Measurements from ENCODE around the gene TSPYL6. TPM values are rescaled to one million over a fixed set of nuclear protein-coding genes. Genes with fewer than 3 reads are reported as not detected.
A peak's percentile ranks its signal among the peaks of the same experiment; 100 is the strongest.

TSPYL6 gene
- total RNA-seq, 2 donors from 2014 or later = not detected

- H3K36me3 Mint-ChIP-seq (ENCODE audit: low read depth) = no peaks in the 10 kb centered on the region
- H3K27me3 Mint-ChIP-seq (ENCODE audit: insufficient read depth) = peaks cover 88% of the 10 kb centered on the region
- H3K4me3 ChIP-seq (ENCODE audit: low read length) = peak overlapping the region; percentile 43
- no peak overlapping the region for H3K9ac ChIP-seq (ENCODE audit: extremely low read depth, low read length, poor library complexity, severe bottlenecking)
- no peak for TF ChIP-seq CTCF (conservative IDR thresholded peaks at IDR 0.05)
- WGBS, 2 experiments (ENCODE audit: insufficient coverage in 1 of 2, insufficient read length in 1 of 2) = 16 to 32% methylated on average over 3 to 23 of the region's 23 CpGs
- peak; percentile 53 for DNase-seq
- H3K4me3 Mint-ChIP-seq = no peak overlapping the region
- H3K4me1 ChIP-seq (ENCODE audit: control insufficient read depth, insufficient read depth, low read length) = peaks cover 5% of the 10 kb centered on the region
- no peak overlapping the region for H3K27ac Mint-ChIP-seq
- H3K4me1 Mint-ChIP-seq = peaks cover 12% of the 10 kb centered on the region
- H3K27ac ChIP-seq (ENCODE audit: low read depth, low read length) = no peak overlapping the region
- no peaks in the 10 kb centered on the region for H3K36me3 ChIP-seq (ENCODE audit: control insufficient read depth, insufficient read depth, low read length)
- no peaks in the 10 kb centered on the region for H3K9me3 ChIP-seq (ENCODE audit: control insufficient read depth, low read length)
- H3K27me3 ChIP-seq (ENCODE audit: control insufficient read depth, insufficient read depth, low read length, poor library complexity, severe bottlenecking) = peaks cover 88% of the 10 kb centered on the region
- H3K9me3 Mint-ChIP-seq = no peaks in the 10 kb centered on the region
Measured at GRCh38 chr2:54289917-54290316, 33.9 kb upstream of the TSPYL6 start.

GRCh38 chr2:54287532-54287931 lies 31.5 kb upstream of the TSPYL6 start:
- no peaks in the 10 kb centered on the region for H3K9me3 Mint-ChIP-seq
- peaks cover 78% of the 10 kb centered on the region for H3K27me3 Mint-ChIP-seq (ENCODE audit: insufficient read depth)
- no peak for DNase-seq
- H3K4me1 ChIP-seq (ENCODE audit: control insufficient read depth, insufficient read depth, low read length) = peaks cover 5% of the 10 kb centered on the region
- no peaks in the 10 kb centered on the region for H3K9me3 ChIP-seq (ENCODE audit: control insufficient read depth, low read length)
- H3K36me3 ChIP-seq (ENCODE audit: control insufficient read depth, insufficient read depth, low read length) = no peaks in the 10 kb centered on the region
- 89 to 93% methylated on average over 2 of the region's 2 CpGs for WGBS, 2 experiments (ENCODE audit: insufficient coverage in 1 of 2, insufficient read length in 1 of 2)
- peaks cover 71% of the 10 kb centered on the region for H3K27me3 ChIP-seq (ENCODE audit: control insufficient read depth, insufficient read depth, low read length, poor library complexity, severe bottlenecking)
- H3K9ac ChIP-seq (ENCODE audit: extremely low read depth, low read length, poor library complexity, severe bottlenecking) = no peak overlapping the region
- H3K27ac ChIP-seq (ENCODE audit: low read depth, low read length) = no peak overlapping the region
- no peak for TF ChIP-seq CTCF (conservative IDR thresholded peaks at IDR 0.05)
- H3K36me3 Mint-ChIP-seq (ENCODE audit: low read depth) = no peaks in the 10 kb centered on the region
- no peak overlapping the region for H3K4me3 Mint-ChIP-seq
- peaks cover 12% of the 10 kb centered on the region for H3K4me1 Mint-ChIP-seq
- no peak overlapping the region for H3K4me3 ChIP-seq (ENCODE audit: low read length)
- H3K27ac Mint-ChIP-seq = no peak overlapping the region

GRCh38 chr2:54285451-54285850 lies 29.4 kb upstream of the TSPYL6 start:
- no peak for TF ChIP-seq CTCF (conservative IDR thresholded peaks at IDR 0.05)

More at GRCh38 chr2:54285451-54285850, 29.4 kb upstream of the TSPYL6 start:
- H3K4me3 ChIP-seq (ENCODE audit: low read length) = no peak overlapping the region
- no peaks in the 10 kb centered on the region for H3K36me3 ChIP-seq (ENCODE audit: control insufficient read depth, insufficient read depth, low read length)
- Mint-ChIP-seq H3K4me3 (no peak overlapping the region), H3K9me3 (no peaks in the 10 kb centered on the region), H3K4me1 (peaks cover 10% of the 10 kb centered on the region), H3K27ac (no peak overlapping the region), H3K27me3 (ENCODE audit: insufficient read depth) (peaks cover 72% of the 10 kb centered on the region), H3K36me3 (ENCODE audit: low read depth) (no peaks in the 10 kb centered on the region)
- no peak overlapping the region for H3K27ac ChIP-seq (ENCODE audit: low read depth, low read length)
- H3K27me3 ChIP-seq (ENCODE audit: control insufficient read depth, insufficient read depth, low read length, poor library complexity, severe bottlenecking) = peaks cover 67% of the 10 kb centered on the region
- H3K9ac ChIP-seq (ENCODE audit: extremely low read depth, low read length, poor library complexity, severe bottlenecking) = no peak overlapping the region
- no peak for DNase-seq
- 93 to 100% methylated on average over 1 of the region's 1 CpG for WGBS, 2 experiments (ENCODE audit: insufficient coverage in 1 of 2, insufficient read length in 1 of 2)
- H3K9me3 ChIP-seq (ENCODE audit: control insufficient read depth, low read length) = no peaks in the 10 kb centered on the region
- peaks cover 5% of the 10 kb centered on the region for H3K4me1 ChIP-seq (ENCODE audit: control insufficient read depth, insufficient read depth, low read length)

Measured in endodermal cell (in vitro differentiated cells).